ENCODE measurements around the gene SYT8. TPM values are rescaled to one million over a fixed set of nuclear protein-coding genes. Genes with fewer than 3 reads are reported as not detected.

Gene SYT8
- total RNA-seq, 1 experiment from 2014 or later: 1.0 TPM

DNA sequence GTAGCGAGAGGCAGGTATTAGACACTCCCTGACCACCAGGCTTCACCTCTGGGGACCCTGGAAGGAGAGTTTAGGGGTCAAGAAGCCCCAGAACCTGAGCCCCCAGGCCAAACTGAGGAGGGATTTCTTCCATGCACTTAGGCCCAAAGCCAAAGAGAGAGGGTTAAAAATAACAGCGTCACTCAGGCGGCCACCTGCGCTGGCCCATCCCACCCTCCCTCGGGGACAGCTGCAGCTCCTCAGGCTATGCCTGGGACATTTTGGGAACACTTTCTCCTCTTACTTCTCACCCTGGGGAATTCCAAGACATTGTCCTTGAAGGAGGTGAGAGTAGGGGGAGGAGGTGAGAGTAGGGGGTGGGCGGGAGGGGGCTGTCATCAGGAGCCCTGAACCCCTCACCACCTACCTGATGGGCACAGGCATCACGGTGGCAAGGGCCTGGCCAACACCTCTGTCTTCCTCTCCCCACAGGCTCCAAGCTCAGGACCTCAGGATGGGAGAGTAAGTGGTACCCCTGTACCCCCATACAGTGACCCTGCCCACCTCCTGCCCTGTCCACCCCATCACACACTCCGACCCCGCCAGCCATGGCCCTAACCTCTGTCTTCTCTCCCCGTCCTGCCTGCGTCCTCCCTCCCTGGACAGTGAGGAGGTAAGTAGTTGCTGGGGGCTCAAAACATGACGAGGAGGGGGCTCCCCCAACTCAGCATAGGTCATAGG is 4.6 kb downstream of the SYT8 start:
- ATAC-seq (no peak), DNase-seq (ENCODE audit: low read depth, low spot score) (no peak)
- Histone ChIP-seq H3K4me3 (replicated peaks in 1 of 2; ENCODE audit: low read depth in 1 of 2, low read length in 2 of 2) (no peak overlapping the region), H4K20me1 (ENCODE audit: insufficient read depth) (no peaks in the 10 kb centered on the region), H3K9me2 (ENCODE audit: insufficient read depth) (no peaks in the 10 kb centered on the region), H3K9me3 (ENCODE audit: control insufficient read depth in 1 of 2, insufficient read depth in 1 of 2, low read depth in 1 of 2, low read length in 2 of 2) (no peaks in the 10 kb centered on the region), H2AFZ (ENCODE audit: low read depth, low read length, poor library complexity, severe bottlenecking) (no peak overlapping the region), H3K4me1 (ENCODE audit: control insufficient read depth in 1 of 2, insufficient read depth in 2 of 2, low read length in 2 of 2) (peaks cover 11 to 12% of the 10 kb centered on the region in 2 experiments), H3K4me2 (ENCODE audit: low read length) (no peak overlapping the region), H3K79me2 (ENCODE audit: insufficient read depth, low read length) (no peaks in the 10 kb centered on the region), H3K27me3 (ENCODE audit: insufficient read depth, low read length) (no peaks in the 10 kb centered on the region), H3K9ac (ENCODE audit: low read length) (no peak overlapping the region), H3K27ac (ENCODE audit: low read depth, low read length) (no peak overlapping the region), H3K36me3 (ENCODE audit: control insufficient read depth in 1 of 2, insufficient read depth in 2 of 2, low read length in 2 of 2) (no peaks in the 10 kb centered on the region)
- POLR2A ChIA-PET: no interaction called here
- CTCF ChIA-PET: interaction anchor here (1.4 to 1.5 kb wide), 2 partner anchors 43 to 312 kb away, joined by 4 to 8 read pairs; no protein-coding TSS in a partner anchor
- BruUV-seq (replicated peaks): no TSS peak
- intact Hi-C loops (cut with micrococcal nuclease): no loop called here
- RAD21 ChIA-PET (ENCODE audit: low non-redundant PET in 1 of 2, low total read pairs in 2 of 2, uncharacterized antibody in 2 of 2, unreplicated experiment in 2 of 2): interaction anchor here in 1 of 2 experiments (0.5 to 0.6 kb wide), 3 partner anchors 14 to 160 kb away, joined by 3 to 4 read pairs (median 3); no protein-coding TSS in a partner anchor
- TF ChIP-seq, protein P1, sequence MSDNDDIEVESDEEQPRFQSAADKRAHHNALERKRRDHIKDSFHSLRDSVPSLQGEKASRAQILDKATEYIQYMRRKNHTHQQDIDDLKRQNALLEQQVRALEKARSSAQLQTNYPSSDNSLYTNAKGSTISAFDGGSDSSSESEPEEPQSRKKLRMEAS (IDR thresholded peaks at IDR 0.05): no peak
- no peak for TF ChIP-seq EZH2phosphoT487 (IDR thresholded peaks at IDR 0.05; ENCODE audit: borderline replicate concordance)
- TF ChIP-seq, protein P2, sequence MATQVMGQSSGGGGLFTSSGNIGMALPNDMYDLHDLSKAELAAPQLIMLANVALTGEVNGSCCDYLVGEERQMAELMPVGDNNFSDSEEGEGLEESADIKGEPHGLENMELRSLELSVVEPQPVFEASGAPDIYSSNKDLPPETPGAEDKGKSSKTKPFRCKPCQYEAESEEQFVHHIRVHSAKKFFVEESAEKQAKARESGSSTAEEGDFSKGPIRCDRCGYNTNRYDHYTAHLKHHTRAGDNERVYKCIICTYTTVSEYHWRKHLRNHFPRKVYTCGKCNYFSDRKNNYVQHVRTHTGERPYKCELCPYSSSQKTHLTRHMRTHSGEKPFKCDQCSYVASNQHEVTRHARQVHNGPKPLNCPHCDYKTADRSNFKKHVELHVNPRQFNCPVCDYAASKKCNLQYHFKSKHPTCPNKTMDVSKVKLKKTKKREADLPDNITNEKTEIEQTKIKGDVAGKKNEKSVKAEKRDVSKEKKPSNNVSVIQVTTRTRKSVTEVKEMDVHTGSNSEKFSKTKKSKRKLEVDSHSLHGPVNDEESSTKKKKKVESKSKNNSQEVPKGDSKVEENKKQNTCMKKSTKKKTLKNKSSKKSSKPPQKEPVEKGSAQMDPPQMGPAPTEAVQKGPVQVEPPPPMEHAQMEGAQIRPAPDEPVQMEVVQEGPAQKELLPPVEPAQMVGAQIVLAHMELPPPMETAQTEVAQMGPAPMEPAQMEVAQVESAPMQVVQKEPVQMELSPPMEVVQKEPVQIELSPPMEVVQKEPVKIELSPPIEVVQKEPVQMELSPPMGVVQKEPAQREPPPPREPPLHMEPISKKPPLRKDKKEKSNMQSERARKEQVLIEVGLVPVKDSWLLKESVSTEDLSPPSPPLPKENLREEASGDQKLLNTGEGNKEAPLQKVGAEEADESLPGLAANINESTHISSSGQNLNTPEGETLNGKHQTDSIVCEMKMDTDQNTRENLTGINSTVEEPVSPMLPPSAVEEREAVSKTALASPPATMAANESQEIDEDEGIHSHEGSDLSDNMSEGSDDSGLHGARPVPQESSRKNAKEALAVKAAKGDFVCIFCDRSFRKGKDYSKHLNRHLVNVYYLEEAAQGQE (IDR thresholded peaks at IDR 0.05; ENCODE audit: low read depth): no peak
- TF ChIP-seq ELF1 (IDR thresholded peaks at IDR 0.05; ENCODE audit: borderline replicate concordance, low read depth): no peak
- no peak for TF ChIP-seq ZFX (IDR thresholded peaks at IDR 0.05)
- TF ChIP-seq EZH2 (IDR thresholded peaks at IDR 0.05): no peak
- TF ChIP-seq YY1 (IDR thresholded peaks at IDR 0.05; ENCODE audit: extremely low read depth, insufficient replicate concordance, low read depth, low read length): no peak
- TF ChIP-seq, protein P3, sequence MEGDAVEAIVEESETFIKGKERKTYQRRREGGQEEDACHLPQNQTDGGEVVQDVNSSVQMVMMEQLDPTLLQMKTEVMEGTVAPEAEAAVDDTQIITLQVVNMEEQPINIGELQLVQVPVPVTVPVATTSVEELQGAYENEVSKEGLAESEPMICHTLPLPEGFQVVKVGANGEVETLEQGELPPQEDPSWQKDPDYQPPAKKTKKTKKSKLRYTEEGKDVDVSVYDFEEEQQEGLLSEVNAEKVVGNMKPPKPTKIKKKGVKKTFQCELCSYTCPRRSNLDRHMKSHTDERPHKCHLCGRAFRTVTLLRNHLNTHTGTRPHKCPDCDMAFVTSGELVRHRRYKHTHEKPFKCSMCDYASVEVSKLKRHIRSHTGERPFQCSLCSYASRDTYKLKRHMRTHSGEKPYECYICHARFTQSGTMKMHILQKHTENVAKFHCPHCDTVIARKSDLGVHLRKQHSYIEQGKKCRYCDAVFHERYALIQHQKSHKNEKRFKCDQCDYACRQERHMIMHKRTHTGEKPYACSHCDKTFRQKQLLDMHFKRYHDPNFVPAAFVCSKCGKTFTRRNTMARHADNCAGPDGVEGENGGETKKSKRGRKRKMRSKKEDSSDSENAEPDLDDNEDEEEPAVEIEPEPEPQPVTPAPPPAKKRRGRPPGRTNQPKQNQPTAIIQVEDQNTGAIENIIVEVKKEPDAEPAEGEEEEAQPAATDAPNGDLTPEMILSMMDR (IDR thresholded peaks at IDR 0.05 in 2 of 3, conservative IDR thresholded peaks at IDR 0.05 in 1 of 3; ENCODE audit: borderline replicate concordance in 1 of 3, insufficient read depth in 1 of 3, low read depth in 2 of 3, low read length in 2 of 3): no peak
- TF ChIP-seq TCF7L2 (IDR thresholded peaks at IDR 0.05; ENCODE audit: borderline replicate concordance, extremely low read depth, insufficient read depth, insufficient read length): no peak
- TF ChIP-seq POLR2A (IDR thresholded peaks at IDR 0.05; ENCODE audit: borderline replicate concordance, extremely low read depth, insufficient read depth, insufficient read length): no peak
- TF ChIP-seq POLR2AphosphoS5 (IDR thresholded peaks at IDR 0.05; ENCODE audit: low read depth, low read length): no peak
- TF ChIP-seq SP1 (IDR thresholded peaks at IDR 0.05; ENCODE audit: low read depth): no peak
